Activated T-helper 1 cell treated with Interleukin-2 at 50 U/mL for 16 hours (primary cell): ENCODE results near the gene TBC1D5.
"Not testable (repeated sequence)": the region's sequence is repeated elsewhere in the genome, so short reads cannot be mapped to it uniquely, and the experiment has no call there.

Experiments used
- DNase-seq: peaks from one replicate; pipeline ENCODE4 v3.0.0-alpha.2; 2020; ENCODE audit warnings: low read depth

The TBC1D5 gene

GRCh38 chr3:17707813-17708543 lies 34.5 kb downstream of the TBC1D5 start:
- DNase-seq, result no peak

GRCh38 chr3:17705991-17706390 lies 36.4 kb downstream of the TBC1D5 start:
- not testable (repeated sequence) for DNase-seq

- not testable (repeated sequence) for DNase-seq
These were observed 42.6 kb downstream of the TBC1D5 start for GRCh38 chr3:17699815-17700214.

GRCh38 chr3:17695665-17696064 lies 46.8 kb downstream of the TBC1D5 start:
- DNase-seq, result not testable (repeated sequence)

GRCh38 chr3:17693670-17693999 lies 48.8 kb downstream of the TBC1D5 start:
- not testable (repeated sequence) for DNase-seq

- DNase-seq, result peak; percentile 30
These were observed 49.4 kb downstream of the TBC1D5 start for GRCh38 chr3:17692846-17693669.

- DNase-seq, result no peak
These were observed 54.9 kb downstream of the TBC1D5 start for GRCh38 chr3:17687566-17687965.

- no peak for DNase-seq
These were observed 55.8 kb downstream of the TBC1D5 start for GRCh38 chr3:17686613-17687012.

GRCh38 chr3:17683542-17684207 lies 58.8 kb downstream of the TBC1D5 start:
- DNase-seq, result no peak

- DNase-seq, result no peak
These were observed 61.9 kb downstream of the TBC1D5 start for GRCh38 chr3:17680530-17680929.

GRCh38 chr3:17678116-17678741 lies 64.2 kb downstream of the TBC1D5 start:
- DNase-seq, result no peak

- no peak for DNase-seq
These were observed 68.2 kb downstream of the TBC1D5 start for GRCh38 chr3:17674082-17674686.

GRCh38 chr3:17672506-17672905 lies 69.9 kb downstream of the TBC1D5 start:
- DNase-seq, result no peak

- DNase-seq, result no peak
These were observed 71.7 kb downstream of the TBC1D5 start for GRCh38 chr3:17670749-17671148.

- DNase-seq, result no peak
These were observed 77.5 kb downstream of the TBC1D5 start for GRCh38 chr3:17664923-17665322.

GRCh38 chr3:17656264-17656663 lies 86.2 kb downstream of the TBC1D5 start:
- no peak for DNase-seq

- no peak for DNase-seq
These were observed 86.7 kb downstream of the TBC1D5 start for GRCh38 chr3:17655743-17656142.

GRCh38 chr3:17649748-17650147 lies 92.7 kb downstream of the TBC1D5 start:
- not testable (repeated sequence) for DNase-seq

- not testable (repeated sequence) for DNase-seq
These were observed 93.6 kb downstream of the TBC1D5 start for GRCh38 chr3:17648630-17649355.

GRCh38 chr3:17645074-17645698 lies 97.2 kb downstream of the TBC1D5 start:
- no peak for DNase-seq

- DNase-seq, result no peak
These were observed 98.7 kb downstream of the TBC1D5 start for GRCh38 chr3:17643691-17644090.
